GM19395 (cell line): ENCODE results near the gene PPP2R2C.

Experiments used
- ATAC-seq: cut with Tn5 transposase; IDR thresholded peaks from one replicate; pipeline ENCODE4 v1.9.1; 2021; ENCODE audit warnings: mild to moderate bottlenecking, moderate library complexity; ENCODE audit not compliant: unreplicated experiment

Gene PPP2R2C

DNA sequence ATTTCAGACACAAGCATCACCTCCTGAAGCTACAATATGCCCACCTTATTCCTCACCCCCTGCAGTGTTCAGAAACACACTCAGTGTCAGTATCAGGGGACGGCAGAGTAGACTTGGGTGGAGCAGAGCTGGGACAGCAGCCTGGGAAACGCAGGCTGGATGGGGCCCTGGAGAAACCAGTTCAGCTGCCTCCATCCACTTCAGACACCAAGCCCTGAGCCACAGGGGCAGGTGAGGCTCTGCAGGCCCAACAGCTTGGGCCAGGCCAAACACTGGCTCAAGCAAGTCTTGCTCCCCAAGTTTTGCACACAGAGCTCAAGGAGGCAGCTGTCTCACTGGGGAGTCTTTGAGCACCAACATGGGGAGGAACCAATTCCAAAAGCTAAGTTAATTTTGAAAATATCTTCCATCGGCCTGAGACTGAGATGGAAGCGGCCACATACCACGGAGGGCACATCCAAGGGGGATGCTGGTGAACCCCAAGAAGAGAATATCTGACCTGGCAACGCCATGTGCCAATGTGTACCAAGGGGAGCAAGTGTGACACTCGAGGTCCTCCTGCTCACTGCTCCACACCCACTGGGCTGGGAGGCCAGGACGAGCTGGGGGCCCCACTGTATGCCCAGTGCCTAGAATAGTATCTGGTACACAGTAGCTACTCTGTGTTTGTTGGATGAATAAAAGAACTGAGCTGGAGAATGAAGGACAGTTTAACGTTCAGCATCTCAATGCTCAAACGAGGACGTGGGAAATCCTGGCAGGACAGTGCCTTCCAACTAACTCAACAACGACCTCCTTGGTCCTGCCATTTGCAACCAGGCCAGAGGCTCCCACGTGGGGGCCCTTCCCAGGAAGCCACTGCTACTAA, 45.6 kb downstream of the PPP2R2C start:
- ATAC-seq: no peak

DNA sequence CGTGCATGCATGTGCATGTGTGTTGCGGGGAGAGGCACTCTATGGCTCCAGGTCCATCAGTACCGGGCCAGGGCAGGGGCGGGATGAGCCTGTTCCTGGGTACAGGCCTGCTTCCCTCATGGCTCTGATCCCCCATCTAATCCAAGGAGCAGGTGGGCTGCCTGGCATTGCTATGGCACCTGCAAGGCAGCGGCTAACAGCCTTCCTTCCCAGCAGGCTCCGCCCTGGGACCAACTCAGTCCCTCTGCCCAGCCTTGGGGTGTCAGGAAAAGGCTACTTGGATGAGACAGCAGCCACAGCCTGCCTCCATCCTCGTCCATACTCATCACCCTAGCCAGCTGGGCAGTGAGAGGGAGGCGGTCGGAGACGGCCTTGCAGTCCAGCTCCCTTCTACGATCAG, 46.5 kb downstream of the PPP2R2C start:
- ATAC-seq: no peak

DNA sequence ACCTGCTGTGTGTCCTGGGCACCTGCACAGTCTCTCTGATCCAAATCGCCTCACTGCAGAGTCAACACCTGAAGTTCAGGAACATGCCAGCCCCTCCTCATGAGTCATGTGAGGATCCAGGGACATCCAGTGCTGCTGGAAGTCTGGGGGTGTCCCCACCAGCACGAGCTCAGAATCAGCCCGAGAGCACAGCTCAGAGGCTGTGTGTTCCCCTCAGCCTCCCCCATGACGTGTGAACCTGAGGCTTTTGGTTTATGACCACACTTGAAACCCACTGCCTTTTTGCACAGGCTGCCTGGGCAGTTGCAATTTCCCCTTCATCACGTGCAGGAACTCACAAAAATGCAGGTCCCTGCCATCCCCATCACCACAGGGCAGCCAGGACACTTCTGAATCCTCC, 47.1 kb downstream of the PPP2R2C start:
- no peak for ATAC-seq

DNA sequence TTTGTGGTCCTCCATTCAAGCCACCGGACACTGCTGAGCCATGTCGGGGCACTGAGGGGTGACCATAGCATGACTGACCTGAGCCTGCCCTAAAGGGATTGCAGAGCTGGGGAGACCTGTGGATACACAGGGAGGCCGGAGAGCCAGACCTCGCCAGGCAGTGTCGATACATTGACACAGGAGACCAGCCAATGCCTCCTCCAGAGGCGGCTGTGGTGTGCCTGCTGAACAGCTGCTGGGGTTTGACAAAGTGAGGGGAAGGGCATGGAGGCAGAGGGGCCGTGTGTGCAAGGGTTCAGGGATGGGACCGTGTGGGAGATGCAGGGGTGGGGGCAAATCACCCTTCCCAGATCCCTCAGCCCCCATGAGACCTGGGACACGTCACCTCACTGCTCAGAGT, 48.0 kb downstream of the PPP2R2C start:
- ATAC-seq: no peak

DNA sequence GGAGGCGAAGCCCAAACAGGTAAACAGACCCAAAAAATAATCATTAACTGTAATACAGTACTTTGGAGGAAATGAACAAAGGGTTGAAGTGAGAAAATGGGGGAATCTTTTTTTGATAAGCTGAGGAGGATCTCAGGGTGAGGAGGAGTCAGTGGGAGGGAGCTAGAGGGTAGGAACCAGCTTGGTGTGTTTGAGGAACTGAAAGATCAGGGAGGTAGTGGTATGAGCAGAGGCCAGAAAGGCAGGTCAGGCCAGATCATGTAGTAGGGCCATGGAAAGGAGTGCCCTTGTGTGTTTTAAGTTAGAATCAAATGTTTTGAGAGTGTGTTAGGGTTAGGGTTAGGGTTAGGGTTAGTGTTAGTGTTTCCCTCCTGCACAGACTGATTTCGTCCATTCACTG, 48.8 kb downstream of the PPP2R2C start:
- ATAC-seq: peak; percentile 98

DNA sequence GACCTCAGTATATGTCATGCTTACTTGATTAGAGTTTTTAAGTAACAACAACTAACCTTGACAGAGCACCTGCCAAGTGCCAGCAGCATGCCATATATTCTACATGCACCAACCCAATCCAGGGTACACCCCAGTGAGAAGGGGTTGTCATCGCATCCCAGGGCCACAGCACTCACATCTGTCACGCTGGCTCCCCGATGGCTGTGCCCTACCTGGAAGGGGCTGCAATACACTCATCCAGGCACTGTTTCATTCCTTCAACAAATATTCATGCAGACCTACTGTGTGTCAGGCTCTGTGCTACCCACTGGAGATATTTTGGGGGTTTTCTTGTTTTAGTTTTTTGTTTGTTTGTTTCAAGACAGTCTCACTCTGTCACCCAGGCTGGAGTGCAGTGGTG, 49.5 kb downstream of the PPP2R2C start:
- no peak for ATAC-seq

DNA sequence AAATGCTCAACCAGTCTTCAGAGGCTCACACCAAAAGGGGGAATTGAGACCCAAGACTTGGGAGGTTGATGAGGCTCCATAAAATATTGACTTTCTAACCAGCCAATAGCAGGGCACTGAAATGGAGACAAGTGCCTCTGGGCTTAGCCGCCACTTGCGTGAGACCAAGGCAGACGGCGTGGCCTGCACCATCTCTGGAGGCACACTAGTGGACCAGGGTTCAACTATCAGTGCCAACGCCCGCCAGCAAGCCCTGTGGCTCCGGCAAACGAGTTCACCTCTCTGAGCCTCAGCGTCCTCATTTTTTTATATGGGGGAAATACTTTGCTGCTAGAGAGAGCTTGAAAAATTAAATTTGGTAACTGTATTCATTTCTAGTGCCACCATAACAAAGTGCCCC, 50.3 kb downstream of the PPP2R2C start:
- ATAC-seq: no peak

DNA sequence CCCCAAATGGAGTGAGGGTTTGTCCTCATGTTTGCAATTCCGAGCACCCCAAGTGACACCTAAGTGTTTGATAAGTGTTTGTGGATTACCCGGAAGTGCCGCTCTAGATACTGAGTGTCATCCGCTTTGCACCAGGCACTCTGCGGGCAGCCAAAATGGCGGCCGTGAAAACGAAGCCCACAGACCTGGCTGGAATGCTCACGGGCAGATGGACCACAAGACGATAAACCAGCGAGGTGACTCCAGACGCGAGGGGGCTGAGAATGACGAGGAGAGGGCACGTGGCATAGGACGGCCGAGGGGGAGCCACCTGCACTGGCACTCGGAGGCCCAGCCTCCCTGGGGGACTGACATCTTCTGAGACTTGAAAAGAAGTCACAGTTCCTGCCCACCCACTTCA, 51.0 kb downstream of the PPP2R2C start:
- no peak for ATAC-seq

DNA sequence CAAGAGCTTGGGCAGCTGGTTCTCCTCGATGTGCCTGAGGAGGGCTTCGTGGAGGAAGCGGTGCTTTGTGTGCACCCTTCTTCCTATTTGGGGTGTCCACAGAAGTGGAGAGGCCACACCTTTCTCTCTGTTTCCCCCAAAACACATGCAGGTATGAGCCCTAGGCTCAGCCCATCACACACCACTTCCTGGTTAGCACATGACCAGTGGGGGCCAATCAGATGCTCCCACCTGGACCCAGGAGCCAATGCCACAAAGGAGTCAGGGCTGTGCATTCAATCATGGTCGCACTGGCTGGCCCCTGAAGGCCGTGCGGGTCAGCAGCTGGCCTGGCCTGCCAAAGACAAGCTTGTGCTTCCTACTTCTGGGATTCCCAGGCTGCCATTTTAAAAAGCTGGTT, 51.4 kb downstream of the PPP2R2C start:
- ATAC-seq: no peak

DNA sequence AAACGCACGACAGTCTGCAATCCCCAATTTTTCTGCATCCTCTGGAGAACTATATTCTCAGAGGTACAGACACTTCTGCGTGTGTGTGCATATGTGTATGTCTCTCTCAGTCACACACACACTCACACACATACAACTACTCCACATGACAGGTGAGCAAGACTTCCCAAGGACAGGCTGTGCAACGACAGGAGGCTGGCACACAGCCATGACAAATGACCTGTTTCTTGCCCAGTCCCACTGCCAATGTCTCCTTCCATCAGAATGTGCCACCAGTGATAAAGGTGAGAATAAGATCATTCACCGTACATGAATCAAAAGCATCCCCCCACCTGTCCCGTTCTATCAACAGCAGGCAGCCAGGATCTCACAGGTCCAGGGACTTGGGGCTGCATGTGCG, 52.4 kb downstream of the PPP2R2C start:
- no peak for ATAC-seq

DNA sequence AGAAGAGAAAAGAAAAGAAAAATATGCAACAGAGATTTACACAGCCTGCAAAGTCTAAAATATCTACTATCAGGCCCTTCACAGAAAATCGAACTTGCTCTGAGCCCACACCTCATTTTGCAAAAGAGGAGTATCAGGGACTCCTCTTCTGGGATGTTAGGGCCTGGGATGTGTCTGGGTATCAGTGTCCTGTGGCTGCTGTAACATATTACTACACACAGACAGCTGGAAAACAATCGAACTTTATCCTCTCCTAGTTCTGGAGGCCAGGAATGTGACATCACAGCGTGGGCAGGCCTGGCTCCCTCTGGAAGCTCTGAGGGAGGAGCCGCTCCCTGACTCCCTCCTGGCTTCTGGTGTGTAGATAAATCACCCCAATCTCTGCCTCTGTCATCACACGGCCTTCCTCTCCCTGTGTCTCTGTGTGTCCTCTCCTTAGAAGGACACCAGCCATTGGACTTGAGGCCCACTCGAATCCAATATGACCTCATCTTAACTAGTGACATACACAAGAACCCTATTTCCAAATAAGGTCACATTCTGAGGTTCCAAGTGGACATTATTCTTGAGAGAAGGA, 52.9 kb downstream of the PPP2R2C start:
- no peak for ATAC-seq

DNA sequence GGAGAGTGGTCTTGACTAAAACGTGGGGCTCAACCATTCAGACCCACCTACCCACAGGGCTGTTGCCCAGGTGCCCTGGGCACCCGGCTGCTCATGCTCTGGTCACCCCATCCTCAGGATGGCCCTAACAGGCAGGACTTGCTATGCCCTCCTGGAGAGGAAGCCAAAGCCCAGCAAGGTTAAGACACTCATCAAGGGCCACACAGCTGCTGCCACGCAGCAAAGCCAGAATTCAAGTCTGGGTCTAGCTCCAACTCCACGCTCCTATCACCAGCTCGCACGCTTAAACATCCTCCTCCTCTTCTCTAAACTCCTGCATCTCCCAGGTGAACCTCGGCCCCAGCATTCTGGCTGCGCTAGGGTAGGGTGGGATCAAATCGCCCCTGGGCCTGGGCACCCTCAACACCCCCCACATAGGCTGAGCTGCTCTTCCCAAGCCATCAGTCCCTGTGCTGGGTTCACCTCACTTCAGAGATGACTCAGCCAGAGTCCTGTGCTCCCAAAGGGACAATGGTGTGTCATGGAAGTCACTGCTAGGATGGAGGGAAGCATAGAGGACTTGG, 54.1 kb downstream of the PPP2R2C start:
- no peak for ATAC-seq

DNA sequence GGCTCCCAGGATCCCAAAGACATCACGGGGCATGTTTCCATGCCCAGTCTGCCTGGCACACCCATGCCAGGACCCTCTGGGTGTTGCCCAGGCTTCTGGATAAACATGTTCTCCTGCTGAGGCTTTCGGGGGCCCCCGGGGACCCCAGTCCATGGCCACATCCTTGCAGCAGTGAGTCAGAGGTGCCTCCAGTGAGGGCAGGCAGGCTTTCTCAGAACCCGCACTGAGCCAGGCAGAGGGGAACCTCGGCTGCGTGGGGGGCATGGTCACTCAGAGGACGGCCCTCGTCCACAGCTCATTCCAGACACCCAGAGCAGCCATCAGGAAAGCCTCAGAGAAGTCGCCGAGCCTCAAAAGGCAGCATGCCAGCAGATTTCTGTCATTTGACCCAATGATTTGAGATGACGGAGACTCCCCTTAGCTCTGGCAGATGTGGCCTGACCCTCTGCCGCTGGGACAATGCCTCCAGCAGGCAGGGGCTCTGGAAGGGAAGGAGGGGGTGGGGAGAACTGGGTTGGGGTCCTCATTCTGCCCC, 54.8 kb downstream of the PPP2R2C start:
- no peak for ATAC-seq

DNA sequence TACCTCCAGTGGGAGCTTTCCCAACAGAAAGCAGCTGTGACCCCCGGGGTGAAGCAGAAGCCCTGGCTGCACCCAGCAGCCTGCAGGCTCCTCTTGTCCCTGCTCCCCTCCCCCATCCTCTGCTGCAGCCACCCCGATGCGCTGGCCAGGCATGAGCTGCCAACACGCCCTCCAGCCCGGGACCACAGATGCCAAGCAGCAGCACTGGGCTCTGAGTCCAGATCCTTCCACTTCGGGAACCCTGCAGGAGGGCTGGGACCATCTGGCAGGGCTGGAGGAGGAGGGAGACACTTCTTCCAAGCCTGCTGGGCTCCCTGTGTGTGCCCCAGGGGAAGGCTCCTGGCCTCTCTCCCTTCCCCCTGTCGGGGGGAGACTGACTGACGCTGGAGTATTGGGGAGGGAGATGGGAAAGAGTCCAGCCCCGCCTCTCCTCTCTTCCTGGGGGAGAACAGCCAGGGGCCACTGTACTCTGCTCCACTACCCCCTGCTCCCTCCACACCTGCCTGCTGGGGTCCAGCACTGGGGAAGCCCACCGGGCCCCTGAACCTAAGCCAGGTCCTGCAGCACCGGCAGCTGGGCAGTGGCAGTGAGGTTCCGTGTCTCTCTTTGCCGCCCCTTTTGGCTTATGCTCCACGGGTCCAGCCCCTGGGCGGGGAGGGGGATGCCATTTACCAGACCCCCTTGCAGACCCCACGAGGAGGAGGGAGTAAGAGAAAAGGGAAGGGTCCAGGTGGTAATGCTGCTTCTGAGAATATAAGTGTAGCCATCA, 55.7 kb downstream of the PPP2R2C start:
- ATAC-seq: no peak

DNA sequence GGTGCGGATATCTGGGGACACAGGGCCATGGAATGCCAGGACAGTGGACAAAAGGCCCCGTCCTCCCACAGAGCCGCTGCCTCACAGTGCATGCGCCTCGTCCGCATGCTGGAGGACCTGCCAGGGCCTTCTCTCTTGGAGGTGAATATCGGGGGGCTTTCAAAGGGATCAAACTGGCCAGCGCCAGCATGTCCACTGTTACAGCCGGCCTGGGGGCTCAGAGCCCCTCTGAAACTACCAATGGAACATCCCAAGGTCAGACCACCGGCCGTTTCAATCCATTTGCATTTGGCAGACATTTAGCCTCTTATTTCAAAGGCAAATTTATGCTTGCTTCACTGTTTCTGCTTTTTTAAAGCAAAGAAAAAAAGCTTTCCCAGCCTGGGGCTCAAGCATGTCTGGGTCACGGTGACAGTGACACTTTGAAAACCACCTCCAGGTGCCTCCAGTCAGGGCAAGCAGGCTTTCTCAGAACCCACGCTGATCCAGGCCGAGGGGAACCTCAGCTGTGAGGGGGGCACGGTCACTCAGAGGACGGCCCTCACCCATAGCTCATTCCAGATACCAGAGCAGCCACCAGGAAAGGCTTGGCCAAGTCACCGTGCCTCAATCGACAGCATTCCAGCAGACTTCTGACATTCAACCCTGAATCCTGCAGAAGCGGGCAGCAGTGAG, 57.2 kb downstream of the PPP2R2C start:
- no peak for ATAC-seq

DNA sequence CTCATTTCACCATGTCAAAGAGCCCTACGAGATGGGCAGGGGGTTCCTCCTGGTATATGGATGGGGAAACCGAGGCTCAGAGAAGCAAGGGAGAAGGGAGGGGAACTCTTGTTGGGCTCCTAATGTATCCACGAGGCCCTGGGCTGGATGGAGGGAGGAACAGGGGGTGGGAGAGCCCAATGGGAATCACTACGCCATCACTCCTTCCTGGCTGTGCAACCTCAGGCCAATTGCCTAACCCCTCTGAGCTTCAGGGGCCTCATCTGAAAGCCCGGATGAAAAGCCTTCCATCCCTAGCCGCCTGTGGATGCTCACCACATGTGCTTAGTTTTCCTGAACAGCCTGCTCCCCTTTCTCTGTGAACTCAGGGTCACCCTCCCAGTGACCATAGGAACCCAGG, 57.8 kb downstream of the PPP2R2C start:
- ATAC-seq: no peak

DNA sequence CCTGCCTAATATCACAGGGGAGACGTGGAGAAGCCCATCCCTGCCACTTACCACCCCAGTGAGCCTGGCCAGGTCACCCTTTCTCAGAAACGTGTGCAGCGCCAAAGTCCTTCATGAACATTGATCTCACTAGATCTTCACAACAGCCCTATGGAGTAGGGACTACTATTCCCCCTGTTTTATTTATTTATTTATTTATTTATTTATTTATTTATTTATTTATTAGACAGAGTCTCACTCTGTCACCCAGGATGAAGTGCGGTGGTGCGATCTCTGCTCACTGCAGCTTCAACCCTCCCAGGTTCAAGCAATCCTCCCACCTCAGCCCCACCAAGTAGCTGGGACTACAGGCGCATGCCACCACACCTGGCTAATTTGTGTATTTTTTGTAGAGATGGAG, 61.8 kb downstream of the PPP2R2C start:
- ATAC-seq: no peak

DNA sequence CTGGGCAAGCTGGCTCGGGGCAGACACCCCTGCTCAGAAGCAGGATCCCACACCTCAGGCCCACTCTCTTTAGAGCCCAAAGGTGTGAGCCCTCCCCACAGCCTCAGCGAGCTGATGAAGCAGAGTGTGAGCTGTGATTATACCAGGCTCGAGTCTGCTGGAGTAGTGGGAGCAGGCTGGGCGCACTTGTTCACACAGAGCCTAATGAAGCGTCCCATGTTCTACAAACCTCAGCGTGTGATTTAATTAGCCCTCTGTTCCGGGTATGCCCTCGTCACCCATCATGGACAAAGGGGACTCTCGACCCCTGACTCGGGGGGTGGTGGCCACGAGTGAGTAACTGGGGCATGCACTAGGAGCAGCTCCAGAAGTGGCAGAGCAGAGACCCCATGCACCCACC, 62.3 kb downstream of the PPP2R2C start:
- ATAC-seq: no peak

DNA sequence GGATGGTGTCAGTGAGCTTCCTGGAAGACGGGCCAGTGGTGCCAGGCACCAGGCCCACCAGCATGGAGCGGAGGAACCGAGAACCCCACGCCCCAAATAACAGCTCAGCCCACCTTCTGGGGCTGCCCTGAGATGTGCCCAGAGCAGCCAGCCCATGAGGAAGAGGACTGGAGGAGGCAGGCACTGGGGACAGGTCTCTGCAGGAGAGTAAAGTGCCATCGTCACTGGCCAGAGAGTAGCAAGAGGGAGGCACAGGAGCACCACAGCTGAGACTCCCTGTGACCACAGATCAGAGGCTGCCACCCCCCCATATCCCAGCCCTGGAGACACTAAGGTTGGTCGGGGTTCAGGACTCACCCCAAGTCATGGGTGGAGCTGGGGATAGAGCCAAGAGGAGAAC, 63.0 kb downstream of the PPP2R2C start:
- ATAC-seq: no peak

DNA sequence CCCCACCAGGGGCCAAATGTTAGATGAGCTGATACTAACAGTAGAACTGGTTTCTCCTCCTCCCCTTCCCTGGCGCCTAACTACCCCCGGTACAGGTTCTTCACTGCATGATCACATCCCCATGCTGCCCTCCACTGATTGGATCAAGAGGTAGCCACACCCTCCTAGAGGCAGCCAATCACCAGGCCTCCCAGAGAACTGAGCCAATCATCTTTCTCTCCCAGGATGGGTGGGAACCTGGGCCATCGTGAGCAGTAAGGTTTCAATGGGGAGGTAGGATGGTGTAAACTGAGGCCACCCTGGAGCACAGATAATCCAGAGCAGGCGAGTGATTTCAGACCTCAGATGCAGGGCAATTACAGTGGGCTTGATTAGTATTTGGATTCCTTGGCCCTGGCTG, 64.2 kb downstream of the PPP2R2C start:
- ATAC-seq: no peak

DNA sequence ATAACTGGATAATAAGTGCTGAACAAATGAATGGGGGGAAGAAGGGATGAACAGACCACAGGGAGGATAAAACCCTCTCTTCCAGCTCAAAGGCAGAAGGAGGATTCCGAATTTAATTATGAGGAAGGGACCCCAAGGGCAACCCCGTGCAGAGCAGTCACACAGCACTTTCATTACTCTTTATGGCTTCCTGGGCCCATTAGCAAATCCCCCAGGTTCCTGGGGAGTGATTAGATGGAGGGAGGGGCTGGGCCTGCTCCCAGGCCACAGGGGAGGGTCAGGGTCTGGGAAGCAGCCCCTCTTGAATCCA, 67.1 kb downstream of the PPP2R2C start:
- no peak for ATAC-seq
